LHCN-M2 (cell line): Measurements from ENCODE around the gene PIPOX. TPM values are rescaled to one million over a fixed set of nuclear protein-coding genes. Genes with fewer than 3 reads are reported as not detected.

Experiments
- DNase-seq: peaks from one replicate; pipeline ENCODE4 v3.0.0-alpha.2; 2012; ENCODE audit warnings: low read depth
- total RNA-seq: library from RNA; depleted of rRNA; stranded (reverse); fragments of >200 nt; gene quantifications from 2 replicates; pipeline ENCODE4 v1.2.3, GENCODE V29; 2014

The PIPOX gene
- total RNA-seq, 1 experiment from 2014 or later = 1.7 TPM

- DNase-seq = peak; percentile 94
Observed at GRCh38 chr17:29048440-29049368, 5.8 kb downstream of the PIPOX start.

- DNase-seq = peak; percentile 58
Observed at GRCh38 chr17:29049541-29050145, 6.7 kb downstream of the PIPOX start.

GRCh38 chr17:29050176-29050575, 7.2 kb downstream of the PIPOX start:
- DNase-seq = no peak

- no peak for DNase-seq
Observed at GRCh38 chr17:29051194-29051593, 8.3 kb downstream of the PIPOX start.

- DNase-seq = no peak
Observed at GRCh38 chr17:29051731-29052130, 8.8 kb downstream of the PIPOX start.

GRCh38 chr17:29054835-29055234, 11.9 kb downstream of the PIPOX start:
- no peak for DNase-seq

- no peak for DNase-seq
Observed at GRCh38 chr17:29057361-29057760, 14.4 kb downstream of the PIPOX start.

- DNase-seq = no peak
Observed at GRCh38 chr17:29058391-29058790, 15.4 kb downstream of the PIPOX start.

- peak; percentile 78 for DNase-seq
Observed at GRCh38 chr17:29059281-29059680, 16.3 kb downstream of the PIPOX start.

GRCh38 chr17:29060475-29060874, 17.5 kb downstream of the PIPOX start:
- no peak for DNase-seq

GRCh38 chr17:29061036-29061435, 18.1 kb downstream of the PIPOX start:
- DNase-seq = no peak

GRCh38 chr17:29062215-29062614, 19.3 kb downstream of the PIPOX start:
- DNase-seq = no peak

GRCh38 chr17:29063992-29064391, 21.1 kb downstream of the PIPOX start:
- DNase-seq = no peak

GRCh38 chr17:29066047-29066446, 23.1 kb downstream of the PIPOX start:
- peak; percentile 55 for DNase-seq

GRCh38 chr17:29066606-29067005, 23.7 kb downstream of the PIPOX start:
- no peak for DNase-seq

GRCh38 chr17:29068818-29069217, 25.9 kb downstream of the PIPOX start:
- no peak for DNase-seq

- DNase-seq = peak; percentile 13
Observed at GRCh38 chr17:29069526-29070041, 26.6 kb downstream of the PIPOX start.

GRCh38 chr17:29070308-29070707, 27.4 kb downstream of the PIPOX start:
- no peak for DNase-seq

- DNase-seq = no peak
Observed at GRCh38 chr17:29070781-29071180, 27.8 kb downstream of the PIPOX start.

GRCh38 chr17:29071303-29071702, 28.4 kb downstream of the PIPOX start:
- no peak for DNase-seq

- DNase-seq = no peak
Observed at GRCh38 chr17:29073045-29073444, 30.1 kb downstream of the PIPOX start.

- no peak for DNase-seq
Observed at GRCh38 chr17:29073520-29073919, 30.6 kb downstream of the PIPOX start.

- no peak for DNase-seq
Observed at GRCh38 chr17:29074488-29074887, 31.5 kb downstream of the PIPOX start.
